ENCODE data around the gene GPANK1. TPM values are rescaled to one million over a fixed set of nuclear protein-coding genes. Genes with fewer than 3 reads are reported as not detected.

GPANK1 gene
- total and polyA plus RNA-seq, 2 donors from 2014 or later, result 17.7 to 28.6 TPM

- TF ChIP-seq, protein P1, sequence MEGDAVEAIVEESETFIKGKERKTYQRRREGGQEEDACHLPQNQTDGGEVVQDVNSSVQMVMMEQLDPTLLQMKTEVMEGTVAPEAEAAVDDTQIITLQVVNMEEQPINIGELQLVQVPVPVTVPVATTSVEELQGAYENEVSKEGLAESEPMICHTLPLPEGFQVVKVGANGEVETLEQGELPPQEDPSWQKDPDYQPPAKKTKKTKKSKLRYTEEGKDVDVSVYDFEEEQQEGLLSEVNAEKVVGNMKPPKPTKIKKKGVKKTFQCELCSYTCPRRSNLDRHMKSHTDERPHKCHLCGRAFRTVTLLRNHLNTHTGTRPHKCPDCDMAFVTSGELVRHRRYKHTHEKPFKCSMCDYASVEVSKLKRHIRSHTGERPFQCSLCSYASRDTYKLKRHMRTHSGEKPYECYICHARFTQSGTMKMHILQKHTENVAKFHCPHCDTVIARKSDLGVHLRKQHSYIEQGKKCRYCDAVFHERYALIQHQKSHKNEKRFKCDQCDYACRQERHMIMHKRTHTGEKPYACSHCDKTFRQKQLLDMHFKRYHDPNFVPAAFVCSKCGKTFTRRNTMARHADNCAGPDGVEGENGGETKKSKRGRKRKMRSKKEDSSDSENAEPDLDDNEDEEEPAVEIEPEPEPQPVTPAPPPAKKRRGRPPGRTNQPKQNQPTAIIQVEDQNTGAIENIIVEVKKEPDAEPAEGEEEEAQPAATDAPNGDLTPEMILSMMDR (IDR thresholded peaks at IDR 0.05; ENCODE audit: borderline replicate concordance, extremely low read depth, insufficient read depth), result no peak
- no peak overlapping the region for H3K4me3 ChIP-seq (ENCODE audit: low read length in 3 of 3)
- no peaks in the 10 kb centered on the region for H3K9me3 ChIP-seq (ENCODE audit: control insufficient read depth in 2 of 3, insufficient read depth in 1 of 3, low read length in 3 of 3)
- H3K9ac ChIP-seq (ENCODE audit: low read length in 3 of 3), result no peak overlapping the region
- no peaks in the 10 kb centered on the region for H3K4me1 ChIP-seq (ENCODE audit: control insufficient read depth in 2 of 3, insufficient read depth in 2 of 3, low read depth in 1 of 3, low read length in 3 of 3)
- FAIRE-seq (no peak), DNase-seq (no peak)
- H3K36me3 ChIP-seq (ENCODE audit: control insufficient read depth in 2 of 3, insufficient read depth in 3 of 3, low read length in 3 of 3), result peaks cover 9 to 49% (median 46%) of the 10 kb centered on the region in 3 donors
- H3K27ac ChIP-seq (ENCODE audit: low read depth in 2 of 2, low read length in 2 of 2), result no peak overlapping the region
- intact Hi-C loops (cut with DNase I), result no loop called here
- no peaks in the 10 kb centered on the region for H3K27me3 ChIP-seq (ENCODE audit: control insufficient read depth, insufficient read depth, low read length)
These were observed 25.7 kb upstream of the GPANK1 start for GRCh38 chr6:31690231-31691077.

DNA sequence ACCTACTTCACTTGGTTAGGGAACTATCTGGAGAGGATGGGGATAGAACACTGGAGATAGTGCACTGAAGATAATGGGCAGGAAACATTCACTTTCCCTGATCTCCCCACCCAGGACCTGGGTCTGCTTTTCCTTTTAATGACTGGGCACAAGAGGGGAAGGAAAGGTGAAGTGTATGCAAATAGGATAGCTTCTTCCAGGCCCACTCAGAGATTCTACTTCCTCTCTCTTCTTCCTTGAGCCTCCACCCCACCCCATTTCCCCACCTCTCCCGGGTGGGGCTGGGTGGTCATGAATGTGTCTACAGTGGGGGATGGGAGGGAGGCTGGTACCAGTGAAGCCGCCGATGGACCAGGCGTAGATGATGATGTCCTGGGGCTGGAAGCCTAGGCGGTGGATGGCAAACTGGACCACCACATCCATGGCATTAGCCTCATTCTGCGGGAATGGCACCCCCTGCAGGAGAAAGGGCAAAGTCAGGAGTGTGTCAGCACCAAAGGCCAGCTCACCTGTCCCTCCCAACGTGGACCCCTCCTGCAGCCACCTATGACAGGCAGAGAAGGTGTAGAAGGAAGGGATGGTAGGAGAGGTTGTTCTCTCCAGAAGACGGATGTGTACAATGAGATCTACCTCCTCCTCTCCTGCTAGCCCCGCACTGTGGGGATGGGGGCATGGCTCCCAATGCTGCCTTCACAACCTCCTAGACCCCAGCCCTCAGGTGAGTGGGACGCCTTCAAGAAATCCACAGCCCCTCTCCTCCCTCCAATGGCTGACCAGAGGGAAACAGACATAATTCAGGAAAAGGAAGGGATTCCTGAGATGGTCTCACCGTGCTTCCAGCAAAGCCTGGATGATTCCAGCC, 24.7 kb upstream of the GPANK1 start:
- TF ChIP-seq, protein P1 (IDR thresholded peaks at IDR 0.05; ENCODE audit: borderline replicate concordance, extremely low read depth, insufficient read depth), result no peak
- intact Hi-C loops (cut with DNase I), result no loop called here
- FAIRE-seq (no peak), DNase-seq (peak in 1 of 5 donors; percentile 17)
- Histone ChIP-seq H3K4me3 (ENCODE audit: low read length in 3 of 3) (no peak overlapping the region), H3K36me3 (ENCODE audit: control insufficient read depth in 2 of 3, insufficient read depth in 3 of 3, low read length in 3 of 3) (peaks cover 4 to 46% (median 40%) of the 10 kb centered on the region in 3 donors), H3K4me1 (ENCODE audit: control insufficient read depth in 2 of 3, insufficient read depth in 2 of 3, low read depth in 1 of 3, low read length in 3 of 3) (no peaks in the 10 kb centered on the region), H3K9me3 (ENCODE audit: control insufficient read depth in 2 of 3, insufficient read depth in 1 of 3, low read length in 3 of 3) (no peaks in the 10 kb centered on the region), H3K9ac (ENCODE audit: low read length in 3 of 3) (no peak overlapping the region), H3K27ac (ENCODE audit: low read depth in 2 of 2, low read length in 2 of 2) (no peak overlapping the region), H3K27me3 (ENCODE audit: control insufficient read depth, insufficient read depth, low read length) (no peaks in the 10 kb centered on the region)

DNA sequence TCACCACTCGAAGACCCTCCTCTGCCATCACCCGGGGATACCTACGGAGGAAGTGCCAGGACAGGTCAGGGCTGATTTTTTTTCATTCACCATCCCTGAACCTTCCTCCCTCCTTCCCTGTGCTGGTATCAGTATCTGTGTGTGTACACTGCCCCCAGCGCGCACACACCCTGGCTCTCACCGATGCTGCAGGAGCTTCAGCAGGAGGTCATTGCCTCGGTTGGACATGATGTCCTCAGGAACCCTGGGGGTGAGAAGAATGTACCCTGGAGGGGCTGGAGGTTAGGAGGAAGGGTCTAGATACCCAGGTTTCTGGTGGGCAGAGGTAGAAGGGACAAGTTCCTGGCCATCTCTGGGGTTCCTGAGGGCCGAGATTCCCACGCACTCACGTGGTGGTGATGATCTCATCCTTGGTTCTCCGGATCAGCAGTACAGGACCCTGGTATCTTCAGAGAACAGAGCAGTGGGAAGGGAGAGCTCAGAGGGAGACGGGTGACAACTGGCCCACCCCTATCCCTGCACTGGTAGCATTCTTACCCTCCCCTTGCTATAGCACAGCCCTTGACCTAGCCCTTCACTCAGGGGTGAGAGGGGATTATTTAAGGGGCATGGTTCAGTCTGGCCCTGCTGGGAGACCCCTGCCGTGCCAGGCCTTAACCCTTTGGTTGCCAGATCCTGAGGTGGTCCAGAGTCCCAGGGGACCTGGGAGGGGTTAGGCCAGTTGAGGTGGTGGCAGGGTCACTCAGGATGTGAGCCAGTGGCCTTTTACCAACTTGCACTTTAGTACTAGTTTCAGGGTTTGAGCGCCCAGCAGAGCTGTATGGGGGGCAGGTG, 23.3 kb upstream of the GPANK1 start:
- Histone ChIP-seq H3K4me1 (ENCODE audit: control insufficient read depth in 2 of 3, insufficient read depth in 2 of 3, low read depth in 1 of 3, low read length in 3 of 3) (peaks cover 0 to 2% (median 0%) of the 10 kb centered on the region in 3 donors), H3K36me3 (ENCODE audit: control insufficient read depth in 2 of 3, insufficient read depth in 3 of 3, low read length in 3 of 3) (peaks cover 2 to 46% (median 40%) of the 10 kb centered on the region in 3 donors), H3K27ac (ENCODE audit: low read depth in 2 of 2, low read length in 2 of 2) (no peak overlapping the region), H3K27me3 (ENCODE audit: control insufficient read depth, insufficient read depth, low read length) (no peaks in the 10 kb centered on the region), H3K9ac (ENCODE audit: low read length in 3 of 3) (no peak overlapping the region), H3K9me3 (ENCODE audit: control insufficient read depth in 2 of 3, insufficient read depth in 1 of 3, low read length in 3 of 3) (no peaks in the 10 kb centered on the region), H3K4me3 (ENCODE audit: low read length in 3 of 3) (no peak overlapping the region)
- intact Hi-C loops (cut with DNase I), result no loop called here
- TF ChIP-seq, protein P1 (IDR thresholded peaks at IDR 0.05; ENCODE audit: borderline replicate concordance, extremely low read depth, insufficient read depth), result no peak
- FAIRE-seq (no peak), DNase-seq (no peak)
